DMS114 treated with DMSO at 0.1 percent for 48 hours (cell line): Measurements from ENCODE around the gene NAA38.

Source experiments
- DNase-seq: peaks from one replicate; lab custom pipeline; 2025; ENCODE audit not compliant: unreplicated experiment; lab: John Stamatoyannopoulos, UW

Gene NAA38

DNA sequence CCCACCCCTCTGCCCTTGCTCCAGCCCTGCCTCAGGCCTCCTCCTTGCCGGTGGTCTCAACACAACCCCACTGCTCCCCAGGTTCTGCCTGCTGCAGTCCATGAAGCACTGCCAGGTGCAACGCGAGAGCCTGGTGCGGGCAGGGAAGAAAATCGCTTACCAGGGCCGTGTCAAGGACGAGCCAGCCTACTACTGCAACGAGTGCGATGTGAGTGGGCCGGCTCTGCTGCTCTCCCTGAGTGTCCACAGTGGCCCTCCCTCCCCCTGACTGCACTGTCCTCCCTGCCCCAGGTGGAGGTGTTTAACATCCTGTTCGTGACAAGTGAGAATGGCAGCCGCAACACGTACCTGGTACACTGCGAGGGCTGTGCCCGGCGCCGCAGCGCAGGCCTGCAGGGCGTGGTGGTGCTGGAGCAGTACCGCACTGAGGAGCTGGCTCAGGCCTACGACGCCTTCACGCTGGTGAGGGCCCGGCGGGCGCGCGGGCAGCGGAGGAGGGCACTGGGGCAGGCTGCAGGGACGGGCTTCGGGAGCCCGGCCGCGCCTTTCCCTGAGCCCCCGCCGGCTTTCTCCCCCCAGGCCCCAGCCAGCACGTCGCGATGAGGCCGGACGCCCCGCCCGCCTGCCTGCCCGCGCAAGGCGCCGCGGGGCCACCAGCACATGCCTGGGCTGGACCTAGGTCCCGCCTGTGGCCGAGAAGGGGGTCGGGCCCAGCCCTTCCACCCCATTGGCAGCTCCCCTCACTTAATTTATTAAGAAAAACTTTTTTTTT is 4.3 kb downstream of the NAA38 start:
- no peak for DNase-seq

GRCh38 chr17:7852262-7852670 is 5.1 kb downstream of the NAA38 start:
- DNase-seq: no peak

DNA sequence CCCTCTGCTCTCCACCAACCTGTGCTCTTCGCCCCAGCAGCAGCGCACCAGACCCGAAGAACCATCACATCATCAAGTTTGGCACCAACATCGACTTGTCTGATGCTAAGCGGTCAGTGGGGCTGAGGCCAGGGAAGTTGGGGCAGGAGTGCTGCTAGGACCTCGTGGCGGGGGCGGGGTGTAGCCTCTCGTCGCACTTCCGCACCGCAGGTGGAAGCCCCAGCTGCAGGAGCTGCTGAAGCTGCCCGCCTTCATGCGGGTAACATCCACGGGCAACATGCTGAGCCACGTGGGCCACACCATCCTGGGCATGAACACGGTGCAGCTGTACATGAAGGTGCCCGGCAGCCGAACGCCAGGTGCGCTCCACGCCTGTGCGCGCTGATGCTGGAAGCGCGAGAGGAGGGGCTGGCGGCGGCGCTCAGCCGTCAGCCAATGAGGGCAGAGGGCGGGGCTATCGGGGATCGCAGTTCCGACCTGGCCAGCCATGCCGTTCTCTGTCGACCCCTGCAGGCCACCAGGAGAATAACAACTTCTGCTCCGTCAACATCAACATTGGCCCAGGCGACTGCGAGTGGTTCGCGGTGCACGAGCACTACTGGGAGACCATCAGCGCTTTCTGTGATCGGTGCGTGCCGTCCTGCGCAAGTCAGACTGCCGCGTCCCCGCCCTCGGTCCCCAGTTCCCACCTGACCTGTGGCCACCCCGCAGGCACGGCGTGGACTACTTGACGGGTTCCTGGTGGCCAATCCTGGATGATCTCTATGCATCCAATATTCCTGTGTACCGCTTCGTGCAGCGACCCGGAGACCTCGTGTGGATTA is 5.7 kb downstream of the NAA38 start:
- peak; percentile 31 for DNase-seq

DNA sequence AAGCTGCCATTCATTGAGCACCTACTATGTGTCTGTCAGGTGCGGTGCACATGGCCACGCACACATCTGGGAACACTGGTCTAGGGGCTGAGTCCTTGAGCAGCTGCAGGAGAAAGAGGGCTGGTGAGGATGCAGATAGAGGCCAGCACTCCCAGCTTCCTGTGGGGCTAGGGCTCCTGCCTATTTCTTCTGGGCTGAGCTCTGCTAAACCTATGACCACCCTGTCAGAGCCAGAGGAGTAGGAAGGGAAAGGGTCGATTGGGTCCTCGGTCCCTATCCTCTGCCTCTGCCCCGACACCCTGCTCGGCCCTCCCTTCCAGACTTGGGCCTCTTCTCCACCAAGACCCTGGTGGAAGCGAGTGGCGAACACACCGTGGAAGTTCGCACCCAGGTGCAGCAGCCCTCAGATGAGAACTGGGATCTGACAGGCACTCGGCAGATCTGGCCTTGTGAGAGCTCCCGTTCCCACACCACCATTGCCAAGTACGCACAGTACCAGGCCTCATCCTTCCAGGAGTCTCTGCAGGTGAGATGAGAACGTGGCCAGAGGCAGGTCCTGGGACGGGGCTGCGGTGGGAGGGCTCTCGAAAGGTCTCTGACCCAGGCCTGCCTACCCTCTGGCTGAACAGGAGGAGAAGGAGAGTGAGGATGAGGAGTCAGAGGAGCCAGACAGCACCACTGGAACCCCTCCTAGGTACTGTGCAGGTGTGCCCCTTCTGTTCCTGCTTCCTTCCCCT is 6.5 kb downstream of the NAA38 start:
- no peak for DNase-seq

DNA sequence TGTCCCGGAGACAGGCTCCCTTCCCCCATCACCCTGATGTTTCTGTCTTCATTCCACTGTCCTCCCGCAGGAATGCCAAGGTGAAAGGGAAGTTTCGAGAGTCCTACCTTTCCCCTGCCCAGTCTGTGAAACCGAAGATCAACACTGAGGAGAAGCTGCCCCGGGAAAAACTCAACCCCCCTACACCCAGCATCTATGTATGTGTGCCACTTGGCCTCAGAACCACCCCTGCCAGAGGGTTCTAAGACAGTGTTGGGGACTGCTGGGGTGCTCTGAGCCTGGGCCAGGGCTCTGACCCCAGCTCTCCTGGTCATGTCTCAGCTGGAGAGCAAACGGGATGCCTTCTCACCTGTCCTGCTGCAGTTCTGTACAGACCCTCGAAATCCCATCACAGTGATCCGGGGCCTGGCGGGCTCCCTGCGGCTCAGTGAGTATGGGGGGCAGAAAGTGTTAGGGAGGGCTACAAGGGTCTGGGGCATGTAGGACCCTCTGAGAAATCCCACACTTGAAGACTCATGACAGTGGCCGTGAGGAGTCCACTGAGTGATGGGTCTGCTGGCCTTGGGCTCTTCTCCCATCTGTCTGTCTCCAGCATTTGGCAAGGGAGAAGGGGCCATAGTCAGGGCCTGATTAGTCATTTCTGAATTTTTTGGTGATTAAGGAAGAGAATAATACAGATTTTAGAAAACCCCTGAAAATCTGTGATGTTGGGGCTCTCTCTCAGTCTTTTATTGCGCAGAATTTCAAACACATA is 7.4 kb downstream of the NAA38 start:
- no peak for DNase-seq

DNA sequence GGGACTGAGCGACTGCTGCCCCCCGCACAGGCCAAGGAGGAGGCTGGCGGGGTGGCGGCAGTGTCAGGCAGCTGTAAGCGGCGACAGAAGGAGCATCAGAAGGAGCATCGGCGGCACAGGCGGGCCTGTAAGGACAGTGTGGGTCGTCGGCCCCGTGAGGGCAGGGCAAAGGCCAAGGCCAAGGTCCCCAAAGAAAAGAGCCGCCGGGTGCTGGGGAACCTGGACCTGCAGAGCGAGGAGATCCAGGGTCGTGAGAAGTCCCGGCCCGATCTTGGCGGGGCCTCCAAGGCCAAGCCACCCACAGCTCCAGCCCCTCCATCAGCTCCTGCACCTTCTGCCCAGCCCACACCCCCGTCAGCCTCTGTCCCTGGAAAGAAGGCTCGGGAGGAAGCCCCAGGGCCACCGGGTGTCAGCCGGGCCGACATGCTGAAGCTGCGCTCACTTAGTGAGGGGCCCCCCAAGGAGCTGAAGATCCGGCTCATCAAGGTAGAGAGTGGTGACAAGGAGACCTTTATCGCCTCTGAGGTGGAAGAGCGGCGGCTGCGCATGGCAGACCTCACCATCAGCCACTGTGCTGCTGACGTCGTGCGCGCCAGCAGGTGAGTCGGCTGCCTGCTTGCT is 8.1 kb downstream of the NAA38 start:
- DNase-seq: no peak

DNA sequence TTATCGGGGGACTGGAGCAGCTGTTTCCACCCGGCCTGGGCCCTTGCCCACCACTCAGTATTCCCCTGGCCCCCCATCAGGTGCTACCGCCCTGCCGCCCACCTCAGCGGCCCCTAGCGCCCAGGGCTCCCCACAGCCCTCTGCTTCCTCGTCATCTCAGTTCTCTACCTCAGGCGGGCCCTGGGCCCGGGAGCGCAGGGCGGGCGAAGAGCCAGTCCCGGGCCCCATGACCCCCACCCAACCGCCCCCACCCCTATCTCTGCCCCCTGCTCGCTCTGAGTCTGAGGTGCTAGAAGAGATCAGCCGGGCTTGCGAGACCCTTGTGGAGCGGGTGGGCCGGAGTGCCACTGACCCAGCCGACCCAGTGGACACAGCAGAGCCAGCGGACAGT is 8.6 kb downstream of the NAA38 start:
- no peak for DNase-seq

GRCh38 chr17:7848131-7848579 is 9.2 kb downstream of the NAA38 start:
- no peak for DNase-seq

GRCh38 chr17:7846765-7847661 is 10.3 kb downstream of the NAA38 start:
- DNase-seq: no peak

DNA sequence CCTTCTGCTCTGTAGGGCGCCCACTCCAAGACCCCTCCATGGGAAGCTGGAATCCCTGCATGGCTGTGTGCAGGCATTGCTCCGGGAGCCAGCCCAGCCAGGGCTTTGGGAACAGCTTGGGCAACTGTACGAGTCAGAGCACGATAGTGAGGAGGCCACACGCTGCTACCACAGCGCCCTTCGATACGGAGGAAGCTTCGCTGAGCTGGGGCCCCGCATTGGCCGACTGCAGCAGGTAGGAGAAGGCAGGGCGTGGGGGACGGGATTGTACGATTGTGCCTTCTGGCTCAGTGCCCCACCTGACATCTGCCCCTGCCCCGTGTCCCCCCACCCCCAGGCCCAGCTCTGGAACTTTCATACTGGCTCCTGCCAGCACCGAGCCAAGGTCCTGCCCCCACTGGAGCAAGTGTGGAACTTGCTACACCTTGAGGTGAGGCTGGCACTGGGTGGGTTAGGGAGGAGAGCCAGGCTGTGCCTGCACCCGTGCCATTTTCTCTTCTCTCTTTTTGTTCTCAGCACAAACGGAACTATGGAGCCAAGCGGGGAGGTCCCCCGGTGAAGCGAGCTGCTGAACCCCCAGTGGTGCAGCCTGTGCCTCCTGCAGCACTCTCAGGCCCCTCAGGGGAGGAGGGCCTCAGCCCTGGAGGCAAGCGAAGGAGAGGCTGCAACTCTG is 11.2 kb downstream of the NAA38 start:
- no peak for DNase-seq

DNA sequence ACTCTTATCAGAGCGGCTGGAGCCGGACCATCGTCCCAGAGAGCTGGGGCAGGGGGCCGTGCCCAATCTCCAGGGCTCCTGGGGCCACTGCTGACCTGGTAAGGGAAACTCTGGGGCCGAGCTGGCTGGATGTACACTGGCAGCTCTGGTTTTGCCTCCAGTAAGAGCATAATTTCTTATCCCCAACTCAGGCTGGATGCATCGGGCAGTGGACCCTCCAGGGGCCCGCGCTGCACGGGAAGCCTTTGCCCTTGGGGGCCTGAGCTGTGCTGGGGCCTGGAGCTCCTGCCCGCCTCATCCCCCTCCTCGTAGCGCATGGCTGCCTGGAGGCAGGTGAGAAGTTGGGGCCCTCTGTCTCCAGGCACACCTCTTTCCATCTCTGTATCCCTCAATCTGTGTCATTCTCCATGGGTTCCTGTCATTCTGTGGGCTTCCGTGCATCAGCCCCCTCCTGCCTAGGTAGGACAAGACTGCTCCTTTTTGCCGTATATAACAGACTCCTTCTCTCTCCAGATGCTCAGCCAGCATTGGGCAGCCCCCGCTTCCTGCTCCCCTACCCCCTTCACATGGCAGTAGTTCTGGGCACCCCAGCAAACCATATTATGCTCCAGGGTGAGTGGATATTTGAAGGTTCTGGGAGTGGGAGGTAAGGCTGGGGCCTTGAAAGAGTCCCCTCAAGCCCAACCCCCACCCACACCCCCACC is 11.8 kb downstream of the NAA38 start:
- DNase-seq: no peak

- peak; percentile 93 for DNase-seq
These were observed 12.8 kb downstream of the NAA38 start for GRCh38 chr17:7844292-7845154.

DNA sequence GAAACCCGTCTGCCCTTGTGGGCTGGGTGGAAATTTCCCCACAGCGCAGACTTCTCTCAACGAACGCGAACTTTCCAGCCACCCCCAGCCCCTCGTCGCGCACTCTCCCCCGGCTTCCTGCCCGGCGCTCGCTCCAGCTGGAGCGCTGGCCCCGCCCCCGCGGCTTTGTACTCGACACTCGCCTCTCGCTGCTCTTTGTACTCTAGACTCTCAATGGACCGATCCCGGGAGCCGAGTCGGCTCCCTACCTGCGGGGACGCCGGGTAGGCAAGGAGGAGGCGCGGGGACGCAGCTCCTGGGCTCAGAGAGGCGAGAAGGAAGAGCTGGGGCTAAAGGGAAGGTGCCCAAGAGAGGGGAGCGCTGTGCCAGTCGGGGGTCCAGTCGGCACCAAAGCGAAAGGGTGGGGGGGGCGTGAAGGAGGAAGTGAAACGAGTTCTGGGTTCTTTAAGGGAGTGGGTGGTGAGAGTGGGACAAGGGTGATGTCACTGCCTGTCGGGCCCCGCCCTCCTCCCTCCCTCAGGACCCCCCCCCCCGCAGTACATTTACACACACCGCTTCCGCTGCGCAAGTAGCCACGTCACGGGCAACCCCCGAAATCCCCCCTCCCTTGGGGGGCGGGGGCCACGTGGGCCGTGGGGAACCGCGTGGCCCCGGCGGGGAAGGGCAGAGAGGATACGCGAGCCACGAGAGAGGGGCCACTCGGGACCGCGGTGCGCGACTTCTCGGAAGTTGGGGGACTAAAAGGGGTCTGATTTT is 13.6 kb downstream of the NAA38 start:
- peak; percentile 69 for DNase-seq

DNA sequence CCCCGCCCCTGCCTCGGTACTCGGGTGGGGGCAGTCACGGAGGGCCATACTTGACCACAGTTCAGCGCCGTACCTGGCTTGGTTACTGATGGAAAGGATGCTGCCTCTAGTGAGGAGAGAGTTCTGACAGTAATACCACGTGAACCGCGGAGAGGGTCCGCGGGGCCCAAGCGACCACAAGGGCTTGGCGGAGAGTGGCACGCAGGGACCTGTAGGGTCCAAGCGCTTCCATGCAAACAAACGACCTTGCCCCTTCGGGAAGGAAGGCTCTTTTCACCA is 14.2 kb downstream of the NAA38 start:
- DNase-seq: no peak

DNA sequence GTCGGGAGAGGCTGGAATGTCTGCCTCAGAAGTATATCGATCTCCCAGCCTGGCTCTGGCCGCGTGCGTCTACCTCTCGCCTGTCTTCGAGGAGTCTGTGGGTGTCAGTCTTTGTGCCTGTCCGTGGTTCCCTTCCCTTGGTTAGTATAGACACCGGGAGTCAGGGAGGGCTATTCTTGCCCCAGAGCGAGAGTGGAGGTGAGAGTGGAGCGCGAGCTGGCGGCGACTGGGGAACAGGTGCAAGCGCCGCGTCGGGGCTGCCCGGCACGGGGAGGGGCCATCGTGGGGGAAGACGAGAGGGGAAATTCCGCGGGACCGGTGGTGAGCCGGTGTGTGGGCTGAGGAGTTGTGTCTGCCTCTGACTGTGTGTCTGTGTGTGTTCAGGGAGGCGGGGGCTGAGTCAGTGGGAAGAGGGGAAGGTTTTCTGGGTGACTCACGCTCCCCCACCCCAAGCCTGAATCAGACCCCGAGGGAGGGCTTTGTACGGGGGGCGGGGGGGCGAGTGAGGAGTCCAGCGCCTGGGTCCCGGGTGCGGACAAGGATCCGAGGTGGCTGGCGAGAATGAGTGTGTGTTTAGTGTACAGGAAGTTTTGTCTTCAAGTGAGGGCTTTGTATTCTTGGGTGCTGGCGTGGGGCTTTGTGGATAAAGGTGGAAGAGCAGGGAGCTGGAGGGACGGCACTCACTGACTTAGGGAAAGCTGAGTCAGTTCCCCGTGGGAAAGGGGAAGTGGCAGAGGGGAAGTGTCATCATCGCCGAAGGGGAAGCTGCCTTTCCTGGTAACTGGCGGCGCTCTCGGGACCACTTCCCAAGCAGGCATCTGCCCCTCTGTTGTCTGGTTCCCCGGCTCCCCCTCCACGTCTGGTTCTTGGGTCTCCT is 14.7 kb downstream of the NAA38 start:
- DNase-seq: no peak

DNA sequence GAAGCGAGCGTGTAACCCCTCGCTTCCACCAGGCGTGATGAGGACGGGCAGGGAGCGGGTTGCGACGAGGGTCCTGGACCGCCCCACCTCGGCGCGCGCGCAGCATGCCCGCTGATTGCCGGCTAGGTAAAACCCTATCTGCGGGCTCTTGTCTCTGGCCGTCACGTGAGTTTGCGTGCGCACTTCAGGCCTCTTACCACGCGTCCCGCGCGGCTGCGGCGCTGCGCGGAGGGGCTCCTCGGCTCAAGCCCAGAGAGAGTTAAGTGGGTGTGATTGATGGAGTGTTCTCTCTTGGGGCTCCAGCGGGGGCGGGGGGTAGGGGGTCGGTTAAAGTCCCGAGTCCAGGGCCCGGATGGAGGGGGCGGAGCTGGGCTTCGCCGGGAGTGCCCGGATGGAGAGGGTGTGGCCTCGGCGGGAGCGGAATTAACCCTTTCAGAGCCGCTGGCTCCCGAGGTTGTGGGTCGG is 15.4 kb downstream of the NAA38 start:
- peak; percentile 71 for DNase-seq
